ENCODE data around the gene RNF152.

RNF152 gene

GRCh38 chr18:61838521-61838920, 54.3 kb downstream of the RNF152 start:
- no peaks in the 10 kb centered on the region for H3K36me3 ChIP-seq (ENCODE audit: control insufficient read depth, low read length)
- H3K9me3 ChIP-seq (ENCODE audit: control insufficient read depth, insufficient read depth, low read length) = no peaks in the 10 kb centered on the region
- no peak overlapping the region for H3K4me3 ChIP-seq (ENCODE audit: low read length)
- no peaks in the 10 kb centered on the region for H3K79me2 ChIP-seq (ENCODE audit: control insufficient read depth, low read length)
- H3K27me3 ChIP-seq (ENCODE audit: control insufficient read depth, low read length) = 0 out of 2 replicates have a peak, but pooled peaks cover 5% of the 10 kb centered on the region
- H3K9me2 ChIP-seq (replicated peaks; ENCODE audit: control insufficient read depth, low read length) = no peaks in the 10 kb centered on the region
- no peak overlapping the region for H3K27ac ChIP-seq (ENCODE audit: low read depth, low read length)
- no peaks in the 10 kb centered on the region for H3F3A ChIP-seq (ENCODE audit: control insufficient read depth, insufficient read depth)
- no peak overlapping the region for H3K4me2 ChIP-seq (ENCODE audit: low read length)
- no peaks in the 10 kb centered on the region for H4K20me1 ChIP-seq (ENCODE audit: control insufficient read depth, insufficient read depth, low read depth, low read length)
- TF ChIP-seq CTCF (IDR thresholded peaks at IDR 0.05; ENCODE audit: low read depth, low read length, poor library complexity, severe bottlenecking) = no peak
- TF ChIP-seq EZH2phosphoT487 (IDR thresholded peaks at IDR 0.05; ENCODE audit: borderline replicate concordance, low read length) = no peak
- peaks cover 2% of the 10 kb centered on the region for H3K4me1 ChIP-seq (ENCODE audit: control insufficient read depth, low read length)

DNA sequence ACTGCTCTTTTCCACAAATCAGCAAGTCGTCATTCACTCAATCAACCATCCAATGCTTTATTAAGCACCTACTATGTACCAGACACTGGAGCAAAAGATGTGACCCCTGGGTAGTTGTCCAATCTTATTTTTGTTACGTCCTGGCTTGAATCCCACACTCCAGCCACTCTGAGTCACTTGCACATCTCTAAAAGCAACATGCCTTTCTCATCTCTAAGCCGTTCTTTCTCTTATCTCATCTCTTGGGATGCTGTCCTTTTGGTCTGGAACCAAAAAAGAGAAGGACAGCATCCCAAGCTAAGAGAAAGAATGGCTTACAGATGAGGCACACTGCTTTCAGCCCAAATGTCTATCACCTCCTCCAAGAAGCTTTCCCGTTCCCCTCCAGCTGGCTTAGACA, 58.8 kb downstream of the RNF152 start:
- no peak overlapping the region for H3K27ac ChIP-seq (ENCODE audit: low read depth, low read length)
- H3K36me3 ChIP-seq (ENCODE audit: control insufficient read depth, low read length) = no peaks in the 10 kb centered on the region
- no peak overlapping the region for H3K4me2 ChIP-seq (ENCODE audit: low read length)
- H3K79me2 ChIP-seq (ENCODE audit: control insufficient read depth, low read length) = no peaks in the 10 kb centered on the region
- H3K4me3 ChIP-seq (ENCODE audit: low read length) = no peak overlapping the region
- peaks cover 9% of the 10 kb centered on the region for H3K4me1 ChIP-seq (ENCODE audit: control insufficient read depth, low read length)
- H3K9me2 ChIP-seq (replicated peaks; ENCODE audit: control insufficient read depth, low read length) = no peaks in the 10 kb centered on the region
- no peaks in the 10 kb centered on the region for H3K9me3 ChIP-seq (ENCODE audit: control insufficient read depth, insufficient read depth, low read length)
- H3K27me3 ChIP-seq (ENCODE audit: control insufficient read depth, low read length) = 0 out of 2 replicates have a peak, but pooled peaks cover 10% of the 10 kb centered on the region
- no peaks in the 10 kb centered on the region for H3F3A ChIP-seq (ENCODE audit: control insufficient read depth, insufficient read depth)
- H4K20me1 ChIP-seq (ENCODE audit: control insufficient read depth, insufficient read depth, low read depth, low read length) = no peaks in the 10 kb centered on the region
- no peak for TF ChIP-seq CTCF (IDR thresholded peaks at IDR 0.05; ENCODE audit: low read depth, low read length, poor library complexity, severe bottlenecking)
- no peak for TF ChIP-seq EZH2phosphoT487 (IDR thresholded peaks at IDR 0.05; ENCODE audit: borderline replicate concordance, low read length)

- Histone ChIP-seq H3K4me1 (ENCODE audit: control insufficient read depth, low read length) (peaks cover 9% of the 10 kb centered on the region), H3F3A (ENCODE audit: control insufficient read depth, insufficient read depth) (no peaks in the 10 kb centered on the region), H3K79me2 (ENCODE audit: control insufficient read depth, low read length) (no peaks in the 10 kb centered on the region), H4K20me1 (ENCODE audit: control insufficient read depth, insufficient read depth, low read depth, low read length) (no peaks in the 10 kb centered on the region), H3K27ac (ENCODE audit: low read depth, low read length) (no peak overlapping the region), H3K9me2 (replicated peaks; ENCODE audit: control insufficient read depth, low read length) (no peaks in the 10 kb centered on the region), H3K36me3 (ENCODE audit: control insufficient read depth, low read length) (no peaks in the 10 kb centered on the region), H3K4me2 (ENCODE audit: low read length) (0 out of 2 replicates have a peak overlapping the region, but pooled peaks have one; percentile 22), H3K9me3 (ENCODE audit: control insufficient read depth, insufficient read depth, low read length) (no peaks in the 10 kb centered on the region), H3K4me3 (ENCODE audit: low read length) (no peak overlapping the region), H3K27me3 (ENCODE audit: control insufficient read depth, low read length) (0 out of 2 replicates have a peak, but pooled peaks cover 10% of the 10 kb centered on the region)
- TF ChIP-seq EZH2phosphoT487 (IDR thresholded peaks at IDR 0.05; ENCODE audit: borderline replicate concordance, low read length) (no peak), CTCF (IDR thresholded peaks at IDR 0.05; ENCODE audit: low read depth, low read length, poor library complexity, severe bottlenecking) (no peak)
These were observed 59.4 kb downstream of the RNF152 start for GRCh38 chr18:61833387-61833786.

Data from DOHH2 (cell line).